D721Med (cell line): Measurements from ENCODE around the gene AFF1.

Experiments
- DNase-seq: peaks from one replicate; pipeline ENCODE4 v3.0.0; 2011; ENCODE audit warnings: low spot score; ENCODE audit not compliant: insufficient read length
- FAIRE-seq: peaks from 2 replicates; lab custom pipeline; 2011; peaks lifted over from hg19 to GRCh38; lab: Jason Lieb, UNC
- TF ChIP-seq, protein P1 (sequence below): IDR thresholded peaks from 2 replicates; pipeline ENCODE4 v1.5.1; 2012; ENCODE audit warnings: mild to moderate bottlenecking, control low read depth; ENCODE audit not compliant: insufficient read depth; ENCODE audit errors: missing control alignments

AFF1 gene

DNA sequence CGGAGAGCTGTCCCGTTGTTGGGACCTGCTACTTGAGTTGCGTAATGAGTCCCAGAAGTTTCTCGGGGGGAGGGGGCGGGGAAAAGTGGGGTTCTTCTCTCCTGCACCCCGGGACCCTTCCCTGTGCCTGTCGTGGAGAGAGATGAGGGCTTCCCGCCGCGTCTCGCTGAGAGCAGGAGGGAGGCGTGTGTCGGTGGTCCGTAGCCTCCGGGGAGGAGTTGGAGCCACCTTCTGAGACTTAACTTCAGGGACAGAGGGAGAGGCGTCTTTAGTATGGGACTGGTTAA is 698 bp downstream of the AFF1 start:
- DNase-seq = no peak
- TF ChIP-seq, protein P1, sequence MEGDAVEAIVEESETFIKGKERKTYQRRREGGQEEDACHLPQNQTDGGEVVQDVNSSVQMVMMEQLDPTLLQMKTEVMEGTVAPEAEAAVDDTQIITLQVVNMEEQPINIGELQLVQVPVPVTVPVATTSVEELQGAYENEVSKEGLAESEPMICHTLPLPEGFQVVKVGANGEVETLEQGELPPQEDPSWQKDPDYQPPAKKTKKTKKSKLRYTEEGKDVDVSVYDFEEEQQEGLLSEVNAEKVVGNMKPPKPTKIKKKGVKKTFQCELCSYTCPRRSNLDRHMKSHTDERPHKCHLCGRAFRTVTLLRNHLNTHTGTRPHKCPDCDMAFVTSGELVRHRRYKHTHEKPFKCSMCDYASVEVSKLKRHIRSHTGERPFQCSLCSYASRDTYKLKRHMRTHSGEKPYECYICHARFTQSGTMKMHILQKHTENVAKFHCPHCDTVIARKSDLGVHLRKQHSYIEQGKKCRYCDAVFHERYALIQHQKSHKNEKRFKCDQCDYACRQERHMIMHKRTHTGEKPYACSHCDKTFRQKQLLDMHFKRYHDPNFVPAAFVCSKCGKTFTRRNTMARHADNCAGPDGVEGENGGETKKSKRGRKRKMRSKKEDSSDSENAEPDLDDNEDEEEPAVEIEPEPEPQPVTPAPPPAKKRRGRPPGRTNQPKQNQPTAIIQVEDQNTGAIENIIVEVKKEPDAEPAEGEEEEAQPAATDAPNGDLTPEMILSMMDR = no peak
- no peak for FAIRE-seq

DNA sequence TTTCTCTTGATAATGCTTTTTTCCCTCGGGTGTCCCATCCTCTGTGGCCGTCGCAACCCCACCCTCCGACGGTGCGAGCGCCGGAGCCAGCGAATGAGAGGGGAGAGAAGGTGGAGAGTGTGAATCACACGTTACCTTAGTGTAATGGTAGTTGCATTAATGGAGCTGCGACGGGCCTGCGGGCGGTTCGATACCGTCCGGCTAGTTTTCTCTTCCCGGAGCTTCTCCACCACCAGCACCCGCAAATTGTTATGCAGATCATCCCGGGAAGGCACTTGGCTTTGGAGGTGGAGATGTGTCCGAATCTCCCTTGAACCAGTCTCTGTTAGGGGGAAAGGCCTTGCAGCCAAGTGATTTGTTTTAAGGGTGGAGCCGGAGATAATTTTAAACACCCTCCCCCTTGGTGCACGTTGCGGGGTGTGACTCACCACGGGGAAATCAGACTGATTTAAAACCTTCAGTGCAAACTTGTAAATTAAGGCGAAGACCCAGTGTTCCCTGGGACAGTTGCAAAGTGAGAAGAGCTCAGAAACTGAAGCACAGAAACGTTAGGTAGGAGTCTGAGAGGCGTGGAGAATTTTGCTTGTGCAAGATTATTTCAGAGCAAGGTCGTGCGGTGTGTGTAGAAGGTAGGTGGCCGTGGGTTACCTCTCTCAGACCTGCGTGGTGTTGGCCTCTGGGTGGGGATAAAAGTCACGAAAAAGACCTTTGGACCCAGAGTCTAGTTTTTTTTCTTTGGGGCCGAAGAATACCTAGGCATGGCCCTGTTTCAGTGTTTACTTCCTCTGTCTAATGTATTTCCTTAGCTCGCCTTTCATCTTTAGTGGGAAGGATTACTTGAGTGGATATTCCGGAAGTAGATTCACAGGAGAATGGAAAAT is 1.3 kb downstream of the AFF1 start:
- FAIRE-seq = no peak
- DNase-seq = no peak

DNA sequence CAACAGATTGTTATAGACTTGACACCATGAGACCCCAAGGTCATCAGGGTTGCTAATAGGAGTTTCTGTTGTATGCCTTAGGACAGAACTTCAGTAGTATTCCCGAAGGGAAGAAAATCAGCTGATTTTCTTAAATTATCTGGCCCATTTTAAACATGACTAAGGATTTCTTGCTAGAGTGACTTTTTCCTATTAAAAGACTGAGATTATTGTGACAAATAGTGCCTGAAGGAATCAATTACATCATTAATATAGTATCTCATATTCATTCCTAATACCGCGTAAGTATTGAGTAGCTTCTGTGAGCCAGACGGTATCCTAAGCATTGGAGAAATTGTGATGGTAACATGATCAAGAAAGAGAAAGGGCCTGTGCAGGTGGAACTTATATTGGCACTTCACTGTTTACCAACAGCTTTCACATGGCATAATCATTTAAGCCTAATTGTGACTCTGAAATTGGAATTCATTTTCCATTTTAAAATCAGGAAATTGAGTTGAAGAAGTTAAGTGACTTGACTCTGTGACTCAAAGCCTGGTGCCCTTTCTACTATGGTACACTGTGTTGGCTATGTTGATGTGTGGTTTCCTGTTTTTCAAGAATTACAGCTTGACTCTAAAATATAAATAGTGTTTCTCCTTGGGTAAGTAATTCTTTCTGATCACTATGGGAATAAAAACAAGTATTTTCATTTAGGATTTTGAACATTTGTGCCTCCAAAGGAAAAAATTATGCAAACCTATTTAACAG is 4.1 kb downstream of the AFF1 start:
- DNase-seq = no peak
- no peak for FAIRE-seq
- TF ChIP-seq, protein P1 = no peak

More for the DNA sequence above, 1.3 kb downstream of the AFF1 start:
- TF ChIP-seq, protein P1 = no peak

DNA sequence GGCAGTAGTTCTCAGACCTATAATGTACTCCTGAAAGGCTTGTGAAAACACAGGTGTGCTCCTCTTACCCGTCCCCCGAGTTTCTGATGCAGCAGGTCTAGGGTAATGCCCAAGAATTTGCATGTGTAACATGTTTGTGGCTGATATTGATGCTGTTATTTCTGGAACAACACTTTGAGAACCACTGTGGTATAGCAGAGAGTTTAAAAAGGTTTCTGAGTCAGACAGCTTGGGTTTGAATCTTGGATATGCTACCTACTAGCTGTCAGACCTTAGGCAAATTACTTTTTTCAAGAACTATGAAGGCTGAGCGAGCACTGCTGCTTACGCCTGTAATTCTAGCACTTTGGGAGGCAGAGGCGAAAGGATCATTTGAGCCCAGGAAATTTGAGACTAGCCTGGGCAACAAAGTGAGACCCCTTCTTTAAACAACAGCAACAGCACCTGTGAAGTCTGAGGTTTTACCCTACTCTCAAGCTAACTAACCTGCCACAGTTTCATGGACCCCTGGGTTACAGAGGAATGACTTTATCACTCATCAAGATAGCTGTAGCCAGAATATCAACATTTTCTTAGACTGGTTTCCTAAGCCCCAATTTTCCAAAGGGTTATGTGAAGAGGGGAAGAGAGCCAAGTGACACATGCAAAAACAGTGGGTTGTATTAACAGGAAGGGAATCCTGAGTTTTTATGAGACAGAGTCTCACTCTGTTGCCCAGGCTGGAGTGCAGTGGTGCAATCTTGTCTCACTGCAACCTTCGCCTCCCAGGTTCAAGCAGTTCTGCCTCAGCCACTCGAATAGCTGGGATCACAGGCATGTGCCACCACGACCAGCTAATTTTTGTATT is 5.1 kb downstream of the AFF1 start:
- no peak for FAIRE-seq
- DNase-seq = no peak
- TF ChIP-seq, protein P1 = no peak

DNA sequence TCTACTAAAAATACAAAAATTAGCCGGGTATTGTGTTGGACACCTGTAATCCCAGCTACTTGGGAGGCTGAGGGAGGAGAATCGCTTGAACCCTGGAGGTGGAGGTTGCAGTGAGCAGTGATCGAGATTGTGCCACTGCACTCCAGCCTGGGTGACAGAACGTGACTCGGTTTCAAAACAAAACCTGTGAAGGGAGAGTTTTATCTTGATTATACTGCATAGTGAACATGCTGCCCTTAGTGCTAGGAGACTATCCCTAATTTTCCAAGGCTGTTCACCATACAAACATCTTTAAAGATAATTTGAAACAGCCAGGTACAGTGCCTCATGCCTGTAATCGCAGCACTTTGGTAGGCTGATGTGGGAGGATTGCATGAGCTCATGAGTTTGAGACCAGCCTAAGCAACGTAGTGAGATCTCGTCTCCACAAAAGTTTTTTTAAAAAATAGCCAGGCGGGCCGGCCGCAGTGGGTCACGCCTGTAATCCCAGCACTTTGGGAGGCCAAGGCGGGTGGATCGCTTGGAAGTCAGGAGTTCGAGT is 6.2 kb downstream of the AFF1 start:
- no peak for DNase-seq
- no peak for FAIRE-seq
- TF ChIP-seq, protein P1 = no peak

DNA sequence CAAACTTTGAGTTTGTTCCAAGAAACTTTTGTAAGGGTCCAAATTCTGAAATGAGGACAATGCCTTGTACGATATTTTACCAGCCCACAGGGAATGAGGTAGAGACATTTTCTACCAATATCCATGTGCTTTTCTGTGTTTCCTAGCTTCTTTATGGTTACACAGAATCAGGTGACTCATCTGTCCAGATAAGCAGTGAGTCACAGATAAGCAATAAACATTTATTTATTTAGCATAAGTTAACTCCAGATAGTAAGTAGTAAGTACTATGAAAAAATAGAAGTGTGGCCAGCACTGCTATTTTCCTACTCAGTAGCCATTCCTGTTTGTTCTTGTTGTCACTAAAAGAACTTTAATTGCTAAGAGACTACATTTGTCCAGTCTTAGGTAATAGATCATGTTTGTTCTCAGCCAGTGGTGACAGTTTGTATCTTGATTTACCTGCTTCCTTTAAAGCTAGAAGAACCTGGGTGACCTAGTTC is 7.4 kb downstream of the AFF1 start:
- FAIRE-seq (no peak), DNase-seq (no peak)
- TF ChIP-seq, protein P1 = no peak
